Neural progenitor cell (in vitro differentiated cells): ENCODE results near the gene FOXL3.

Experiments
- EZH2 ChIP-seq: fragments of 200-600 bp; sonication (generic); IDR thresholded peaks from 2 replicates; pipeline ENCODE4 v1.6.1; 2017; ENCODE audit warnings: antibody characterized with exemption, mild to moderate bottlenecking, moderate library complexity
- EZH2phosphoT487 ChIP-seq: fragments of 200-600 bp; sonication (generic); IDR thresholded peaks from 2 replicates; pipeline ENCODE4 v1.6.1; 2017; ENCODE audit warnings: antibody characterized with exemption
- TF ChIP-seq, protein P1 (sequence below): fragments of 200-600 bp; sonication (generic); IDR thresholded peaks from 2 replicates; pipeline ENCODE4 v1.5.1; 2017; ENCODE audit warnings: antibody characterized with exemption, mild to moderate bottlenecking

DNA sequence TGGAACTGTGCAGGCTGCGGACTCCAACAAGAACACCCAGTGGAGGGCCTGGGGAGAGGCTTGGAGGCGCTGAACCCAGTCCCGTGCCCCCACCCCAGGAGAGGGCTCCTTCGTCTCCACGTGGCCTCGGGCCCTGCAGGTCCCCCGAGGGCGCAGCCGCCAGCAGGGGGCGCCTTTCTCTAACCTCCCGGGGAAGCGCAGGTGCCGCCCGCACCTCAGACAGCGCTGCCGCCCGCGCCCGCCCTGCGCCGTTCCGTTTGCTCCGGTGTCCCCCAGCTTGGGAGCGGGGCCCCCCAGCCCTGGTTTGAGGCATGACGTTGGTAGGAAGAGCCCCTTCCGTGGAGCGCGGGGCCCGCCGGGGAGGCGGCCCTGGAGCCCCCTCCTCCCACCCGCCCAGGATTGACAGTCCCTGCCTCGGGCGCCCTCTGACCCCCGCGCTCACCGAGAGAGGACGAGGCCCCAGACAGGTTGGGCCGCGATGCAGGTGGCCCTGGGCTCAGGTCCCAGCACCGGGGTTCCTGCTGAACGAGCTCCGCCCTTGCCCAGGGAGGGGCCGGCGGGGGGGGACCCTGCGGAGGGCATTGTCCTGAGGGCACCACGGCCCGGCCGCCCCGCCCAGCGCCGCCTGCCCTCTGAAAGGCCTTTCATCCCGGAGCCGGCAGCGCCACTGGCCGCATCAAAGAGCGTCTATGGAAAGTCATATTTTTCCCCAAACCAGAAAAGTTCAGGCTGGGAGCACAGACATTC is 42.8 kb downstream of the FOXL3 start:
- TF ChIP-seq, protein P1, sequence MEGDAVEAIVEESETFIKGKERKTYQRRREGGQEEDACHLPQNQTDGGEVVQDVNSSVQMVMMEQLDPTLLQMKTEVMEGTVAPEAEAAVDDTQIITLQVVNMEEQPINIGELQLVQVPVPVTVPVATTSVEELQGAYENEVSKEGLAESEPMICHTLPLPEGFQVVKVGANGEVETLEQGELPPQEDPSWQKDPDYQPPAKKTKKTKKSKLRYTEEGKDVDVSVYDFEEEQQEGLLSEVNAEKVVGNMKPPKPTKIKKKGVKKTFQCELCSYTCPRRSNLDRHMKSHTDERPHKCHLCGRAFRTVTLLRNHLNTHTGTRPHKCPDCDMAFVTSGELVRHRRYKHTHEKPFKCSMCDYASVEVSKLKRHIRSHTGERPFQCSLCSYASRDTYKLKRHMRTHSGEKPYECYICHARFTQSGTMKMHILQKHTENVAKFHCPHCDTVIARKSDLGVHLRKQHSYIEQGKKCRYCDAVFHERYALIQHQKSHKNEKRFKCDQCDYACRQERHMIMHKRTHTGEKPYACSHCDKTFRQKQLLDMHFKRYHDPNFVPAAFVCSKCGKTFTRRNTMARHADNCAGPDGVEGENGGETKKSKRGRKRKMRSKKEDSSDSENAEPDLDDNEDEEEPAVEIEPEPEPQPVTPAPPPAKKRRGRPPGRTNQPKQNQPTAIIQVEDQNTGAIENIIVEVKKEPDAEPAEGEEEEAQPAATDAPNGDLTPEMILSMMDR: peak; percentile 89
- TF ChIP-seq EZH2 (peak; percentile 44), EZH2phosphoT487 (no peak)
